K562 (cell line): ENCODE results near the gene SLC5A11. TPM values are rescaled to one million over a fixed set of nuclear protein-coding genes. Genes with fewer than 3 reads are reported as not detected.

Source experiments
- ATAC-seq: fragments of 200-7000 bp; cut with Tn5 transposase; 3 replicates; pipeline ENCODE4 v1.9.1; 2020; ENCODE audit warnings: moderate library complexity
- BruUV-seq: library from RNA; stranded (reverse); fragments of 400-500 nt; replicated peaks from 2 replicates; lab custom pipeline; 2021; lab: Mats Ljungman, UMichigan
- CTCF ChIA-PET: fragments of 300-600 bp; formaldehyde crosslinking; extraction: SDS; loops from one replicate; lab custom pipeline; 2021; ENCODE audit warnings: low intra/inter-chr PET ratio; lab: Yijun Ruan, JAX
- POLR2A ChIA-PET: fragments of 300-600, 350-650 bp; sonication (Branson Sonifier 250); formaldehyde crosslinking; extraction: SDS; loops from one replicate; lab custom pipeline; 2021; ENCODE audit warnings: antibody characterized with exemption, inconsistent platforms; lab: Yijun Ruan, JAX
- DNase-seq, 4 experiments: peaks; one replicate each; pipeline versions ENCODE4 v3.0.0 to v3.0.0-alpha.2; 2011 to 2018; ENCODE audit warnings: low spot score in 3 of 4, mixed read lengths in 3 of 4; ENCODE audit errors: extremely low read depth in 1 of 4
- FAIRE-seq: peaks from 2 replicates; lab custom pipeline; 2011; peaks lifted over from hg19 to GRCh38; lab: Jason Lieb, UNC
- H2AFZ ChIP-seq: 2 replicates; pipeline ENCODE4 v1.6.0; 2011; ENCODE audit warnings: low read depth, low read length, control low read depth, inconsistent platforms
- H3K27ac ChIP-seq: fragments of 200-600 bp; 3 replicates; pipeline ENCODE4 v1.8.0; 2011; ENCODE audit warnings: low read depth, mild to moderate bottlenecking, control low read depth, inconsistent platforms, low read length, moderate library complexity, mixed read lengths; ENCODE audit errors: extremely low read depth
- H3K27me3 ChIP-seq, 2 experiments: fragments of 300-600 bp in 1 of 2; 2 replicates in 1 of 2; 3 replicates in 1 of 2; pipeline versions ENCODE4 v1.6.0 to v1.8.0; 2011; ENCODE audit warnings: inconsistent platforms in 2 of 2, low read length in 2 of 2, mild to moderate bottlenecking in 1 of 2, mixed read lengths in 1 of 2, moderate library complexity in 1 of 2; ENCODE audit not compliant: control insufficient read depth in 2 of 2, insufficient read depth in 2 of 2
- H3K36me3 ChIP-seq: fragments of 300-600 bp; 3 replicates; pipeline ENCODE4 v1.8.0; 2011; ENCODE audit warnings: mild to moderate bottlenecking, low read length, inconsistent platforms; ENCODE audit not compliant: control insufficient read depth, insufficient read depth
- H3K4me1 ChIP-seq, 2 experiments: fragments of 200-600 bp in 1 of 2; replicated peaks in 1 of 2; 2 replicates in 1 of 2; 3 replicates in 1 of 2; pipeline versions ENCODE4 v1.5.1 to v1.8.0; 2011; ENCODE audit warnings: inconsistent platforms in 2 of 2, low read length in 2 of 2, mild to moderate bottlenecking in 1 of 2, mixed read lengths in 1 of 2, moderate library complexity in 1 of 2; ENCODE audit not compliant: control insufficient read depth in 2 of 2, insufficient read depth in 2 of 2
- H3K4me2 ChIP-seq: 2 replicates; pipeline ENCODE4 v1.6.1; 2011; ENCODE audit warnings: low read length, control low read depth, inconsistent platforms, mixed read lengths; ENCODE audit not compliant: insufficient read depth
- H3K4me3 ChIP-seq: fragments of 200-600 bp; sonication (generic), shearing (Covaris generic); 2 replicates; pipeline ENCODE4 v1.5.1; 2016; ENCODE audit warnings: control low read depth, inconsistent platforms
- H3K79me2 ChIP-seq: fragments of 200-600 bp; 3 replicates; pipeline ENCODE4 v1.8.0; 2011; ENCODE audit warnings: low read length, inconsistent platforms; ENCODE audit not compliant: control insufficient read depth, insufficient read depth
- H3K9ac ChIP-seq, 2 experiments: 2 replicates each; pipeline versions ENCODE4 v1.6.0 to v1.6.1; 2011; ENCODE audit warnings: low read depth in 2 of 2, low read length in 2 of 2, control low read depth in 1 of 2, inconsistent platforms in 1 of 2, mild to moderate bottlenecking in 1 of 2, mixed read lengths in 1 of 2; ENCODE audit not compliant: insufficient read depth in 1 of 2
- H3K9me1 ChIP-seq: one replicate; pipeline ENCODE4 v1.6.0; 2011; ENCODE audit warnings: inconsistent platforms, mild to moderate bottlenecking, low read length, moderate library complexity; ENCODE audit not compliant: control insufficient read depth, insufficient read depth
- H3K9me3 ChIP-seq: replicated peaks from 2 replicates; pipeline ENCODE4 v1.5.1; 2011; ENCODE audit warnings: low read depth, low read length, inconsistent platforms; ENCODE audit not compliant: control insufficient read depth, insufficient read depth
- H4K20me1 ChIP-seq: replicated peaks from 2 replicates; pipeline ENCODE4 v1.6.1; 2011; ENCODE audit warnings: low read length, inconsistent platforms, mixed read lengths; ENCODE audit not compliant: control insufficient read depth, insufficient read depth
- ASH1L ChIP-seq: fragments of 450-650 bp; IDR thresholded peaks from 2 replicates; pipeline ENCODE4 v1.6.1; 2018; ENCODE audit warnings: borderline replicate concordance, mild to moderate bottlenecking, low read depth; ENCODE audit not compliant: partially characterized antibody
- CBFA2T2 ChIP-seq: fragments of 450-650 bp; conservative IDR thresholded peaks from 2 replicates; pipeline ENCODE4 v1.6.1; 2017; ENCODE audit warnings: mild to moderate bottlenecking
- DMBX1 ChIP-seq: fragments of 250-450 bp; sonication (Bioruptor Pico); IDR thresholded peaks from 2 replicates; pipeline ENCODE4 v1.8.0; 2022; ENCODE audit warnings: inconsistent platforms, mild to moderate bottlenecking, moderate library complexity, borderline replicate concordance
- ZNF121 ChIP-seq: sonication (generic); formaldehyde crosslinking; conservative IDR thresholded peaks from 2 replicates; pipeline ENCODE4 v1.8.0; 2022; ENCODE audit warnings: missing genetic modification reagents
- WGBS: fragments of 100-300 bp; shearing (Covaris generic); methylation state at CpG from one replicate; pipeline ENCODE4 v1.1.6; 2016; ENCODE audit warnings: low coverage, mixed read lengths; ENCODE audit not compliant: insufficient coverage; ENCODE audit errors: missing lambda C conversion rate; 5-methylcytosine and 5-hydroxymethylcytosine counted together
- in situ Hi-C: fragments of 300-500 bp; cut with MboI; formaldehyde crosslinking; loops from 4 replicates; pipeline ENCODE4 v1.15.0; 2018; ENCODE audit warnings: inconsistent platforms, mixed read lengths
- intact Hi-C: fragments of 100-400 bp; cut with micrococcal nuclease; formaldehyde crosslinking; loops from 2 replicates; pipeline ENCODE4 v1.14.2; 2022
- polyA plus RNA-seq, 8 experiments: library from polyadenylated mRNA; depleted of rRNA in 4 of 8; stranded (reverse) in 5 of 8; unstranded in 3 of 8; fragments of >200 nt; fragmentation: Nextera tagmentation in 2 of 8; fragmentation: Illumina TruSeq in 1 of 8; extraction: Ambion mirVana in 2 of 8; extraction: Trizol in 1 of 8; gene quantifications; 2 replicates each; pipeline versions ENCODE4 v1.2.1 to v1.2.3, GENCODE V29; 2011 to 2014; ENCODE audit warnings: inconsistent platforms in 1 of 8, missing spikeins in 1 of 8
- total RNA-seq, 7 experiments: library from RNA; depleted of rRNA in 6 of 7; stranded (reverse); fragments of >200 nt in 6 of 7; fragmentation: Illumina TruSeq in 2 of 7; extraction: Trizol in 2 of 7; gene quantifications; 2 replicates each; pipeline versions ENCODE4 v1.2.1 to v1.2.3, GENCODE V29; 2011 to 2021; ENCODE audit warnings: low replicate concordance in 1 of 7
- TF ChIP-seq, protein P1 (sequence below): sonication (generic); IDR thresholded peaks from 2 replicates; pipeline ENCODE4 v1.6.1; 2016
- TF ChIP-seq, protein P2 (sequence below), 2 experiments: fragments of 450-650 bp; conservative IDR thresholded peaks; 2 replicates each; pipeline ENCODE4 v1.6.1; 2017; ENCODE audit warnings: mild to moderate bottlenecking in 2 of 2, moderate library complexity in 2 of 2

Gene SLC5A11
- total and polyA plus RNA-seq, 9 of the 15 experiments (the other 6 are each of a cell fraction or from before 2014, with no cell fraction given) = 0.04 to 0.25 (median 0.11) TPM; not detected in 3

DNA sequence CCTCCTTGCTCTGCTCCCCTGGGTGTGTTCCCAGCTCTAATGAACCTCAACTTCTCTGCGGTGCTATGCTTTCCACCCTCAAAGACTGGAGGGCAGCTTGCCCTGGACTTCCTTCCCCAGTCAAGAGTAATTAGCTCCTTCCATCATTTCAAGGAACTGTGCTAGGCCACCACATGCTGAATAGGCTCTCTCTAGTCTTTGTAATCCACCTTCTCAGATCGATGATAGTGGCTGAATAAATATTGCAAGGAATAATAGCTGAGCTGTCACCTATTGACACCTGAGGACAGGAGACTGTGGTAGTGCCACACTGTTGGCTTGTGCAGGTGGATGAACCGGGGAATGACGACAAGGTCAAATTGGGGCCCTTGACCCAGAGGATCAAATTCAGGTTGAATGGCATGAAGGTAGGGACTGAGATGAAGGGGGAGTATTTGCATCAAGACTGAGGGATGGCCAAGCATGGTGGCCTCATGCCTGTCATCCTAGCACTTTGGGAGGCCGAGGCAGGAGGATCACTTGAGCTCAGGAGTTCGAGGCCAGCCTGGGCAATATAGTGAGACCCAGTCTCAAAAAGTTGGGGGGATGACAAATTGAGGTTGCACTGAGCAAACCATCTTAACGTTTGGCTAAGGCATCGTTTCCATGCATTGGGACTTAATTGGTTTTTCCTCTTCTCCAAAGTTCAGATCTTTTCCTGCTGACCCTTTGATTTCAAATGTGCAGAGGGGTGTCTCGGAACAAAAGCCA is 18.8 kb upstream of the SLC5A11 start:
- Histone ChIP-seq H3K36me3 (peaks cover 38% of the 10 kb centered on the region), H4K20me1 (no peaks in the 10 kb centered on the region), H3K27me3 (no peaks in the 10 kb centered on the region), H3K4me1 (peaks cover 3 to 8% of the 10 kb centered on the region in 2 experiments; a peak in 3 of 5 replicates), H3K4me3 (no peak overlapping the region), H3K9me1 (no peaks in the 10 kb centered on the region), H3K27ac (no peak overlapping the region), H3K9me3 (no peaks in the 10 kb centered on the region), H2AFZ (no peak overlapping the region), H3K4me2 (no peak overlapping the region), H3K9ac (no peak overlapping the region), H3K79me2 (no peaks in the 10 kb centered on the region)
- DNase-seq = no peak
- WGBS = 92% methylated on average over 9 of the region's 9 CpGs
- no TSS peak for BruUV-seq
- no peak for FAIRE-seq
- intact Hi-C loops = no loop called here
- in situ Hi-C loops = no loop called here
- ATAC-seq = no peak
- TF ChIP-seq, protein P1, sequence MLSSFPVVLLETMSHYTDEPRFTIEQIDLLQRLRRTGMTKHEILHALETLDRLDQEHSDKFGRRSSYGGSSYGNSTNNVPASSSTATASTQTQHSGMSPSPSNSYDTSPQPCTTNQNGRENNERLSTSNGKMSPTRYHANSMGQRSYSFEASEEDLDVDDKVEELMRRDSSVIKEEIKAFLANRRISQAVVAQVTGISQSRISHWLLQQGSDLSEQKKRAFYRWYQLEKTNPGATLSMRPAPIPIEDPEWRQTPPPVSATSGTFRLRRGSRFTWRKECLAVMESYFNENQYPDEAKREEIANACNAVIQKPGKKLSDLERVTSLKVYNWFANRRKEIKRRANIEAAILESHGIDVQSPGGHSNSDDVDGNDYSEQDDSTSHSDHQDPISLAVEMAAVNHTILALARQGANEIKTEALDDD = no peak
- TF ChIP-seq ZNF121 = 0 out of 2 replicates have a peak, but pooled peaks have one; percentile 7
- TF ChIP-seq, protein P2, sequence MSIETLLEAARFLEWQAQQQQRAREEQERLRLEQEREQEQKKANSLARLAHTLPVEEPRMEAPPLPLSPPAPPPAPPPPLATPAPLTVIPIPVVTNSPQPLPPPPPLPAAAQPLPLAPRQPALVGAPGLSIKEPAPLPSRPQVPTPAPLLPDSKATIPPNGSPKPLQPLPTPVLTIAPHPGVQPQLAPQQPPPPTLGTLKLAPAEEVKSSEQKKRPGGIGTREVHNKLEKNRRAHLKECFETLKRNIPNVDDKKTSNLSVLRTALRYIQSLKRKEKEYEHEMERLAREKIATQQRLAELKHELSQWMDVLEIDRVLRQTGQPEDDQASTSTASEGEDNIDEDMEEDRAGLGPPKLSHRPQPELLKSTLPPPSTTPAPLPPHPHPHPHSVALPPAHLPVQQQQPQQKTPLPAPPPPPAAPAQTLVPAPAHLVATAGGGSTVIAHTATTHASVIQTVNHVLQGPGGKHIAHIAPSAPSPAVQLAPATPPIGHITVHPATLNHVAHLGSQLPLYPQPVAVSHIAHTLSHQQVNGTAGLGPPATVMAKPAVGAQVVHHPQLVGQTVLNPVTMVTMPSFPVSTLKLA (conservative IDR thresholded peaks at IDR 0.05) = no peak
- no peak for TF ChIP-seq CBFA2T2
- TF ChIP-seq DMBX1 = no peak
- no peak for TF ChIP-seq ASH1L
- POLR2A ChIA-PET = no interaction called here
- CTCF ChIA-PET = no interaction called here
